K562 (cell line): ENCODE results near the gene FLAD1. TPM values are rescaled to one million over a fixed set of nuclear protein-coding genes. Genes with fewer than 3 reads are reported as not detected.

Experiments used
- ATF1 ChIP-seq, 2 experiments: fragments of 450-650 bp in 1 of 2; IDR thresholded peaks; 2 replicates each; pipeline ENCODE4 v1.6.1; 2016; ENCODE audit warnings: missing compliant biosample characterization in 1 of 2, missing genetic modification characterization in 1 of 2
- EGR1 ChIP-seq: fragments of 450-650 bp; conservative IDR thresholded peaks from 2 replicates; pipeline ENCODE4 v1.6.1; 2017; ENCODE audit warnings: mild to moderate bottlenecking
- FOSL1 ChIP-seq: fragments of 200-800 bp; sonication (Bioruptor generic); conservative IDR thresholded peaks from 2 replicates; pipeline ENCODE4 v1.6.1; 2016; ENCODE audit warnings: missing genetic modification characterization, missing compliant biosample characterization
- HLTF ChIP-seq: fragments of 450-650 bp; IDR thresholded peaks from 2 replicates; pipeline ENCODE4 v1.6.1; 2016
- MAFG ChIP-seq: fragments of 450-650 bp; conservative IDR thresholded peaks from 2 replicates; pipeline ENCODE4 v1.6.1; 2016; ENCODE audit warnings: missing genetic modification characterization, missing compliant biosample characterization
- MAZ ChIP-seq, 2 experiments: fragments of 450-650 bp in 1 of 2; sonication (generic) in 1 of 2; formaldehyde crosslinking; IDR thresholded peaks in 1 of 2; conservative IDR thresholded peaks in 1 of 2; 2 replicates each; pipeline versions ENCODE4 v1.4.0 to v1.5.0; 2020; ENCODE audit warnings: mild to moderate bottlenecking in 1 of 2, missing genetic modification reagents in 1 of 2
- MBD2 ChIP-seq: sonication (generic); IDR thresholded peaks from 2 replicates; pipeline ENCODE4 v1.6.1; 2016; ENCODE audit warnings: low read depth, borderline replicate concordance
- MYC ChIP-seq, 2 experiments: fragments of 250-450 bp in 1 of 2; sonication (Bioruptor Pico) in 1 of 2; IDR thresholded peaks; 2 replicates each; pipeline versions ENCODE4 v1.5.1 to v1.6.1; 2012 to 2021; ENCODE audit warnings: low read depth in 2 of 2, borderline replicate concordance in 1 of 2, improper control_type of control experiment in 1 of 2, low read length in 1 of 2, mild to moderate bottlenecking in 1 of 2, moderate library complexity in 1 of 2
- POLR2B ChIP-seq: fragments of 450-650 bp; IDR thresholded peaks from 2 replicates; pipeline ENCODE4 v1.6.1; 2018; ENCODE audit warnings: low read depth; ENCODE audit not compliant: partially characterized antibody
- RBFOX2 ChIP-seq: fragments of 200-400 bp; formaldehyde crosslinking; IDR thresholded peaks from 2 replicates; pipeline ENCODE4 v1.6.1; 2017; ENCODE audit warnings: low read depth, mild to moderate bottlenecking, low read length, moderate library complexity
- SMARCE1 ChIP-seq: fragments of 450-650 bp; IDR thresholded peaks from 2 replicates; pipeline ENCODE4 v1.7.1; 2016; ENCODE audit warnings: mild to moderate bottlenecking
- ZNF253 ChIP-seq: fragments of 250-450 bp; sonication (Bioruptor Pico); conservative IDR thresholded peaks from 2 replicates; pipeline ENCODE4 v1.6.1; 2021; ENCODE audit warnings: mild to moderate bottlenecking
- ZNF316 ChIP-seq: fragments of 450-650 bp; IDR thresholded peaks from 2 replicates; pipeline ENCODE4 v1.6.1; 2016
- polyA plus RNA-seq, 8 experiments: library from polyadenylated mRNA; depleted of rRNA in 4 of 8; stranded (reverse) in 5 of 8; unstranded in 3 of 8; fragments of >200 nt; fragmentation: Nextera tagmentation in 2 of 8; fragmentation: Illumina TruSeq in 1 of 8; extraction: Ambion mirVana in 2 of 8; extraction: Trizol in 1 of 8; gene quantifications; 2 replicates each; pipeline versions ENCODE4 v1.2.1 to v1.2.3, GENCODE V29; 2011 to 2014; ENCODE audit warnings: inconsistent platforms in 1 of 8, missing spikeins in 1 of 8
- total RNA-seq, 7 experiments: library from RNA; depleted of rRNA in 6 of 7; stranded (reverse); fragments of >200 nt in 6 of 7; fragmentation: Illumina TruSeq in 2 of 7; extraction: Trizol in 2 of 7; gene quantifications; 2 replicates each; pipeline versions ENCODE4 v1.2.1 to v1.2.3, GENCODE V29; 2011 to 2021; ENCODE audit warnings: low replicate concordance in 1 of 7
- TF ChIP-seq, protein P1 (sequence below), 2 experiments: fragments of 450-650 bp; formaldehyde crosslinking in 1 of 2; IDR thresholded peaks; 2 replicates each; pipeline versions ENCODE4 v1.4.0 to v1.6.1; 2014 to 2020; ENCODE audit warnings: mild to moderate bottlenecking in 2 of 2, borderline replicate concordance in 1 of 2, low read depth in 1 of 2
- TF ChIP-seq, protein P2 (sequence below), 3 experiments: fragments of 200-800 bp in 1 of 3; fragments of 250-450 bp in 1 of 3; fragments of 450-650 bp in 1 of 3; sonication (Bioruptor Pico) in 1 of 3; sonication (Bioruptor generic) in 1 of 3; formaldehyde crosslinking in 1 of 3; IDR thresholded peaks; 2 replicates each; pipeline versions ENCODE4 v1.6.1 to v1.8.0; 2016 to 2022; ENCODE audit warnings: mild to moderate bottlenecking in 2 of 3, missing genetic modification characterization in 2 of 3, missing compliant biosample characterization in 1 of 3, moderate library complexity in 1 of 3

The FLAD1 gene
- total and polyA plus RNA-seq, 9 of the 15 experiments (the other 6 are each of a cell fraction or from before 2014, with no cell fraction given): 24.9 to 85.8 (median 67.0) TPM

DNA sequence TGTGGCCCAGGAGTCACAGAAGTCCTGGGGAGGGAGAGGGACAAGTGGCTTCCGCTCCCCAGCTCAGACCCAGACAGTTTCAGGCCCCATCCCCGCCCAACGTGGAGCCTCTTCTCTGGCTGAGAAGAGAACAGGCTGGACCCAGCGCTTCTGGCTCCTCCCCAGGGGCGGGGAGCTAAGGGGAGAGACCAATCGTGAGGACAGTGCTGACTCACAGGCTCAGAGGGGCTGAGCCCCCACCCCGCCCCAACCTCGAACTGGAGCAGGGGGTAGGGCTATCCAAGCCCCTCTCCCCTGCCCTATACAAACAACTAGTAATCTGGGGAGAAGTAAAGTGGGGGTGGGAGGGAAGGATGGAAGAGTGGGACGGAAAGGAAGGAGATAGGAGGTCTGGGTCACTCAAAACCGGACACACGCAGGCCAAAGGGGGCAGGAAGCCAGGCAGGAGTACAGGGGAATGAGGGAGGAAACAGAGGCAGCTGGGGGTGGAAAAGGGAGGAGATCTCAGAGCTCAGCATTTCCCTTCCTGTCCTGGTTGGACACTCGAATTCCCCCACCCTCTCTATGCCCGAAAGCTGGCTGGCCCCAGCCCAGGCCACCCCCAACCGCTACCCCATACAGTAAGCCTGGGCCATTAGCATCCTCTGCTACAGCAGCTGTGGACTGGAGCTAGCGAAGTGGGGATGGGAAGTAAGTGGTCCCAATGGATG, 12.4 kb upstream of the FLAD1 start, which contains the start of gene SHC1 (continued):
- TF ChIP-seq, protein P1, sequence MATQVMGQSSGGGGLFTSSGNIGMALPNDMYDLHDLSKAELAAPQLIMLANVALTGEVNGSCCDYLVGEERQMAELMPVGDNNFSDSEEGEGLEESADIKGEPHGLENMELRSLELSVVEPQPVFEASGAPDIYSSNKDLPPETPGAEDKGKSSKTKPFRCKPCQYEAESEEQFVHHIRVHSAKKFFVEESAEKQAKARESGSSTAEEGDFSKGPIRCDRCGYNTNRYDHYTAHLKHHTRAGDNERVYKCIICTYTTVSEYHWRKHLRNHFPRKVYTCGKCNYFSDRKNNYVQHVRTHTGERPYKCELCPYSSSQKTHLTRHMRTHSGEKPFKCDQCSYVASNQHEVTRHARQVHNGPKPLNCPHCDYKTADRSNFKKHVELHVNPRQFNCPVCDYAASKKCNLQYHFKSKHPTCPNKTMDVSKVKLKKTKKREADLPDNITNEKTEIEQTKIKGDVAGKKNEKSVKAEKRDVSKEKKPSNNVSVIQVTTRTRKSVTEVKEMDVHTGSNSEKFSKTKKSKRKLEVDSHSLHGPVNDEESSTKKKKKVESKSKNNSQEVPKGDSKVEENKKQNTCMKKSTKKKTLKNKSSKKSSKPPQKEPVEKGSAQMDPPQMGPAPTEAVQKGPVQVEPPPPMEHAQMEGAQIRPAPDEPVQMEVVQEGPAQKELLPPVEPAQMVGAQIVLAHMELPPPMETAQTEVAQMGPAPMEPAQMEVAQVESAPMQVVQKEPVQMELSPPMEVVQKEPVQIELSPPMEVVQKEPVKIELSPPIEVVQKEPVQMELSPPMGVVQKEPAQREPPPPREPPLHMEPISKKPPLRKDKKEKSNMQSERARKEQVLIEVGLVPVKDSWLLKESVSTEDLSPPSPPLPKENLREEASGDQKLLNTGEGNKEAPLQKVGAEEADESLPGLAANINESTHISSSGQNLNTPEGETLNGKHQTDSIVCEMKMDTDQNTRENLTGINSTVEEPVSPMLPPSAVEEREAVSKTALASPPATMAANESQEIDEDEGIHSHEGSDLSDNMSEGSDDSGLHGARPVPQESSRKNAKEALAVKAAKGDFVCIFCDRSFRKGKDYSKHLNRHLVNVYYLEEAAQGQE (IDR thresholded peaks at IDR 0.05; ENCODE audit: borderline replicate concordance): peak; percentile 56
- TF ChIP-seq, protein P1 (CRISPR knock-in tag; IDR thresholded peaks at IDR 0.05; ENCODE audit: low read depth): no peak
- TF ChIP-seq FOSL1 (tag): peak; percentile 73
- TF ChIP-seq EGR1: peak; percentile 36; the same call in 1 of the 2 replicates
- peak; percentile 83 to 85 for TF ChIP-seq MAZ (CRISPR knock-in tag; conservative IDR thresholded peaks at IDR 0.05 in 1 of 2, IDR thresholded peaks at IDR 0.05 in 1 of 2)
- TF ChIP-seq SMARCE1: peak; percentile 54; the same call in 1 of the 2 replicates
- no peak for TF ChIP-seq ZNF253 (CRISPR knock-in tag)
- peak; percentile 49 for TF ChIP-seq MAFG (tag)
- TF ChIP-seq, protein P2, sequence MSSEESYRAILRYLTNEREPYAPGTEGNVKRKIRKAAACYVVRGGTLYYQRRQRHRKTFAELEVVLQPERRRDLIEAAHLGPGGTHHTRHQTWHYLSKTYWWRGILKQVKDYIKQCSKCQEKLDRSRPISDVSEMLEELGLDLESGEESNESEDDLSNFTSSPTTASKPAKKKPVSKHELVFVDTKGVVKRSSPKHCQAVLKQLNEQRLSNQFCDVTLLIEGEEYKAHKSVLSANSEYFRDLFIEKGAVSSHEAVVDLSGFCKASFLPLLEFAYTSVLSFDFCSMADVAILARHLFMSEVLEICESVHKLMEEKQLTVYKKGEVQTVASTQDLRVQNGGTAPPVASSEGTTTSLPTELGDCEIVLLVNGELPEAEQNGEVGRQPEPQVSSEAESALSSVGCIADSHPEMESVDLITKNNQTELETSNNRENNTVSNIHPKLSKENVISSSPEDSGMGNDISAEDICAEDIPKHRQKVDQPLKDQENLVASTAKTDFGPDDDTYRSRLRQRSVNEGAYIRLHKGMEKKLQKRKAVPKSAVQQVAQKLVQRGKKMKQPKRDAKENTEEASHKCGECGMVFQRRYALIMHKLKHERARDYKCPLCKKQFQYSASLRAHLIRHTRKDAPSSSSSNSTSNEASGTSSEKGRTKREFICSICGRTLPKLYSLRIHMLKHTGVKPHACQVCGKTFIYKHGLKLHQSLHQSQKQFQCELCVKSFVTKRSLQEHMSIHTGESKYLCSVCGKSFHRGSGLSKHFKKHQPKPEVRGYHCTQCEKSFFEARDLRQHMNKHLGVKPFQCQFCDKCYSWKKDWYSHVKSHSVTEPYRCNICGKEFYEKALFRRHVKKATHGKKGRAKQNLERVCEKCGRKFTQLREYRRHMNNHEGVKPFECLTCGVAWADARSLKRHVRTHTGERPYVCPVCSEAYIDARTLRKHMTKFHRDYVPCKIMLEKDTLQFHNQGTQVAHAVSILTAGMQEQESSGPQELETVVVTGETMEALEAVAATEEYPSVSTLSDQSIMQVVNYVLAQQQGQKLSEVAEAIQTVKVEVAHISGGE (CRISPR knock-in tag; IDR thresholded peaks at IDR 0.05): peak in 1 of 3 experiments; percentile 62; a peak in 2 of 6 replicates
- TF ChIP-seq ZNF316: peak; percentile 83
- TF ChIP-seq HLTF: 0 out of 2 replicates have a peak, but pooled peaks have one; percentile 16
- TF ChIP-seq POLR2B: peak; percentile 42
- TF ChIP-seq RBFOX2: peak; percentile 83
- TF ChIP-seq ATF1 (CRISPR knock-in tag; IDR thresholded peaks at IDR 0.05): no peak
- peak; percentile 31; the same call in 1 of the 2 replicates for TF ChIP-seq ATF1 (tag; IDR thresholded peaks at IDR 0.05)
- no peak for TF ChIP-seq MBD2
- TF ChIP-seq MYC (IDR thresholded peaks at IDR 0.05; ENCODE audit: low read depth, low read length): peak; percentile 63; the same call in 1 of the 2 replicates
- no peak for TF ChIP-seq MYC (CRISPR knock-in tag; IDR thresholded peaks at IDR 0.05; ENCODE audit: borderline replicate concordance, low read depth)
